BLaER1 treated with 17β-estradiol and CSF1 and Interleukin-3, amounts not matched to agents 10 nM and 100 nM (cell line): ENCODE measurements around the gene ADAMTS2.

ENCODE experiments used
- H3K27ac ChIP-seq, 11 experiments: shearing (Covaris generic); formaldehyde crosslinking; 2 replicates each; pipeline ENCODE4 v1.8.1; 2022
- H3K27me3 ChIP-seq, 11 experiments: shearing (Covaris generic); formaldehyde crosslinking; 2 replicates each; pipeline ENCODE4 v1.8.1; 2022
- H3K36me3 ChIP-seq, 11 experiments: shearing (Covaris generic); formaldehyde crosslinking; 2 replicates each; pipeline ENCODE4 v1.8.1; 2022
- H3K4me1 ChIP-seq, 10 experiments: shearing (Covaris generic); formaldehyde crosslinking; 2 replicates each; pipeline ENCODE4 v1.8.1; 2022
- H3K4me2 ChIP-seq, 11 experiments: shearing (Covaris generic); formaldehyde crosslinking; 2 replicates each; pipeline ENCODE4 v1.8.1; 2022
- H3K4me3 ChIP-seq, 10 experiments: shearing (Covaris generic); formaldehyde crosslinking; 2 replicates each; pipeline ENCODE4 v1.8.1; 2022
- H3K9ac ChIP-seq, 11 experiments: shearing (Covaris generic); formaldehyde crosslinking; 2 replicates each; pipeline ENCODE4 v1.8.1; 2022
- H3K9me3 ChIP-seq, 11 experiments: shearing (Covaris generic); formaldehyde crosslinking; replicated peaks in 1 of 11; 2 replicates each; pipeline ENCODE4 v1.8.1; 2022
- H4K20me1 ChIP-seq, 11 experiments: shearing (Covaris generic); formaldehyde crosslinking; 2 replicates each; pipeline ENCODE4 v1.8.1; 2022
- Cebpa-rat ChIP-seq, 11 experiments: shearing (Covaris generic); IDR thresholded peaks; 2 replicates each; pipeline ENCODE4 v1.8.1; 2022

The ADAMTS2 gene

GRCh38 chr5:179193746-179194145 lies 151.5 kb downstream of the ADAMTS2 start:
- Histone ChIP-seq H3K9me3 (no peaks in the 10 kb centered on the region), H3K27me3 (no peaks in the 10 kb centered on the region), H3K9ac (no peak overlapping the region), H4K20me1 (no peaks in the 10 kb centered on the region), H3K4me1 (peaks cover 0 to 8% (median 2%) of the 10 kb centered on the region in 10 experiments; a peak in 7 of 20 replicates), H3K4me2 (no peak overlapping the region), H3K27ac (no peak overlapping the region), H3K36me3 (no peaks in the 10 kb centered on the region), H3K4me3 (no peak overlapping the region)
- TF ChIP-seq Cebpa-rat (IDR thresholded peaks at IDR 0.05) = no peak

- Histone ChIP-seq H3K27me3 (no peaks in the 10 kb centered on the region), H3K4me3 (no peak overlapping the region), H3K4me1 (peaks cover 0 to 8% (median 2%) of the 10 kb centered on the region in 10 experiments; a peak in 7 of 20 replicates), H3K4me2 (peak overlapping the region in 2 of 11 experiments; percentile 11 to 16; a peak in 1 of 22 replicates), H4K20me1 (no peaks in the 10 kb centered on the region), H3K27ac (no peak overlapping the region), H3K9me3 (no peaks in the 10 kb centered on the region), H3K9ac (no peak overlapping the region), H3K36me3 (no peaks in the 10 kb centered on the region)
- no peak for TF ChIP-seq Cebpa-rat (IDR thresholded peaks at IDR 0.05)
These were observed 152.3 kb downstream of the ADAMTS2 start for GRCh38 chr5:179192891-179193470.

GRCh38 chr5:179192185-179192890 lies 152.9 kb downstream of the ADAMTS2 start:
- H3K36me3 ChIP-seq = no peaks in the 10 kb centered on the region
- no peak for TF ChIP-seq Cebpa-rat (IDR thresholded peaks at IDR 0.05)
- H3K4me2 ChIP-seq = peak overlapping the region in 4 of 11 experiments; percentile 11 to 21 (median 14); a peak in 1 of 22 replicates
- H3K9ac ChIP-seq = no peak overlapping the region
- no peak overlapping the region for H3K4me3 ChIP-seq
- H4K20me1 ChIP-seq = no peaks in the 10 kb centered on the region
- H3K27me3 ChIP-seq = no peaks in the 10 kb centered on the region
- H3K27ac ChIP-seq = no peak overlapping the region
- no peaks in the 10 kb centered on the region for H3K9me3 ChIP-seq
- peaks cover 0 to 8% (median 2%) of the 10 kb centered on the region in 10 experiments; a peak in 7 of 20 replicates for H3K4me1 ChIP-seq

GRCh38 chr5:179191506-179192184 lies 153.6 kb downstream of the ADAMTS2 start:
- no peak overlapping the region for H3K4me3 ChIP-seq
- H4K20me1 ChIP-seq = no peaks in the 10 kb centered on the region
- no peaks in the 10 kb centered on the region for H3K9me3 ChIP-seq
- H3K36me3 ChIP-seq = no peaks in the 10 kb centered on the region
- H3K9ac ChIP-seq = no peak overlapping the region
- no peaks in the 10 kb centered on the region for H3K27me3 ChIP-seq
- H3K27ac ChIP-seq = no peak overlapping the region
- no peak overlapping the region for H3K4me2 ChIP-seq
- peaks cover 0 to 8% (median 2%) of the 10 kb centered on the region in 10 experiments; a peak in 7 of 20 replicates for H3K4me1 ChIP-seq
- no peak for TF ChIP-seq Cebpa-rat (IDR thresholded peaks at IDR 0.05)

GRCh38 chr5:179190851-179191505 lies 154.3 kb downstream of the ADAMTS2 start:
- H3K9me3 ChIP-seq = no peaks in the 10 kb centered on the region
- H4K20me1 ChIP-seq = 0 out of 22 replicates have a peak, but pooled peaks cover 0 to 2% (median 0%) of the 10 kb centered on the region in 11 experiments
- TF ChIP-seq Cebpa-rat (IDR thresholded peaks at IDR 0.05) = no peak
- H3K27me3 ChIP-seq = no peaks in the 10 kb centered on the region
- H3K36me3 ChIP-seq = no peaks in the 10 kb centered on the region
- H3K27ac ChIP-seq = no peak overlapping the region
- H3K4me2 ChIP-seq = no peak overlapping the region
- H3K9ac ChIP-seq = no peak overlapping the region
- no peak overlapping the region for H3K4me3 ChIP-seq
- peaks cover 0 to 8% (median 2%) of the 10 kb centered on the region in 10 experiments; a peak in 7 of 20 replicates for H3K4me1 ChIP-seq

DNA sequence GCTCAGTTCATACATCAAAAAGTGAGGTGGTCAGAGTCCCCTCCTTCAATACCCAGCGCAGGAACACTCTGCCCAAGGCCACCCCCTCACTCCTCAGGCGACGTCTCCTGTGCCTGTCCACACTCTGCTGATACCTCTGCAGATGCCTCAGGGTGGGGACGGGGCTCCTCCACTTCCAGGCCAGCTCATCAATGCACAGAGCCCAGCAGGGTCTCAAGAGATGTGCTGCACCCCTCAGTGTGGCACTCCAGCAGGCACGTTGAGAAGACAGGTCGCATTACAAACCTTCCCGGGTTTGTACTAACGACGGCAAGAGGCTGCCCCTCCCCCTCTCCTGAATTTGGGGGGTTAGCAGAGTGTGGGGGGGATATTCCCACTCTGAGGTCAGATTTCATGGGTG lies 156.6 kb downstream of the ADAMTS2 start:
- no peaks in the 10 kb centered on the region for H3K36me3 ChIP-seq
- no peak overlapping the region for H3K4me2 ChIP-seq
- no peak for TF ChIP-seq Cebpa-rat (IDR thresholded peaks at IDR 0.05)
- H3K27me3 ChIP-seq = no peaks in the 10 kb centered on the region
- H3K4me1 ChIP-seq = peaks cover 0 to 8% (median 2%) of the 10 kb centered on the region in 10 experiments; a peak in 7 of 20 replicates
- H3K9ac ChIP-seq = no peak overlapping the region
- no peak overlapping the region for H3K4me3 ChIP-seq
- 0 out of 22 replicates have a peak, but pooled peaks cover 0 to 7% (median 0%) of the 10 kb centered on the region in 11 experiments for H4K20me1 ChIP-seq
- H3K27ac ChIP-seq = no peak overlapping the region
- H3K9me3 ChIP-seq = no peaks in the 10 kb centered on the region

- no peaks in the 10 kb centered on the region for H3K36me3 ChIP-seq
- peaks cover 0 to 8% (median 4%) of the 10 kb centered on the region in 10 experiments; a peak in 7 of 20 replicates for H3K4me1 ChIP-seq
- no peak for TF ChIP-seq Cebpa-rat (IDR thresholded peaks at IDR 0.05)
- no peak overlapping the region for H3K4me3 ChIP-seq
- no peak overlapping the region for H3K4me2 ChIP-seq
- no peak overlapping the region for H3K9ac ChIP-seq
- no peak overlapping the region for H3K27ac ChIP-seq
- 0 out of 22 replicates have a peak, but pooled peaks cover 0 to 7% (median 0%) of the 10 kb centered on the region in 11 experiments for H4K20me1 ChIP-seq
- no peaks in the 10 kb centered on the region for H3K9me3 ChIP-seq
- H3K27me3 ChIP-seq = no peaks in the 10 kb centered on the region
These were observed 157.3 kb downstream of the ADAMTS2 start for GRCh38 chr5:179187681-179188575.

- Histone ChIP-seq H3K27me3 (no peaks in the 10 kb centered on the region), H3K27ac (no peak overlapping the region), H3K4me3 (no peak overlapping the region), H3K9me3 (no peaks in the 10 kb centered on the region), H4K20me1 (0 out of 22 replicates have a peak, but pooled peaks cover 0 to 7% (median 0%) of the 10 kb centered on the region in 11 experiments), H3K9ac (no peak overlapping the region), H3K4me1 (peaks cover 0 to 10% (median 3%) of the 10 kb centered on the region in 10 experiments; a peak in 12 of 20 replicates), H3K36me3 (no peaks in the 10 kb centered on the region), H3K4me2 (no peak overlapping the region)
- no peak for TF ChIP-seq Cebpa-rat (IDR thresholded peaks at IDR 0.05)
These were observed 158.0 kb downstream of the ADAMTS2 start for GRCh38 chr5:179187229-179187678.
